Esophagus muscularis mucosa (tissue), 4 donors: ENCODE results near the gene PRAMEF33. TPM values are rescaled to one million over a fixed set of nuclear protein-coding genes. Genes with fewer than 3 reads are reported as not detected.
"Not testable (repeated sequence)": the region's sequence is repeated elsewhere in the genome, so short reads cannot be mapped to it uniquely, and the experiment has no call there.

Experiments
- DNase-seq: peaks from one replicate; pipeline ENCODE4 v3.0.0-alpha.2; 2017; ENCODE audit errors: extremely low spot score
- H3K27ac ChIP-seq, 4 donors: fragments of 200-600 bp; sonication (generic); replicated peaks in 1 of 4; 1 replicate in 3 of 4; 2 replicates in 1 of 4; pipeline ENCODE4 v1.5.1; 2016 to 2019; ENCODE audit warnings: mild to moderate bottlenecking in 1 of 4
- H3K27me3 ChIP-seq, 4 donors: fragments of 200-600 bp; sonication (generic); one replicate each; pipeline versions ENCODE4 v1.5.1 to v1.6.0; 2016 to 2019
- H3K36me3 ChIP-seq, 4 donors: fragments of 200-600 bp; sonication (generic); one replicate each; pipeline ENCODE4 v1.5.1; 2016 to 2019
- H3K4me1 ChIP-seq, 4 donors: fragments of 200-600 bp; sonication (generic); one replicate each; pipeline ENCODE4 v1.5.1; 2016 to 2019
- H3K4me3 ChIP-seq, 4 donors: fragments of 200-600 bp; sonication (generic); 1 replicate in 2 of 4; 2 replicates in 2 of 4; pipeline ENCODE4 v1.5.1; 2016 to 2019; ENCODE audit warnings: mild to moderate bottlenecking in 4 of 4, moderate library complexity in 1 of 4
- H3K9me3 ChIP-seq, 4 donors: fragments of 200-600 bp; sonication (generic); 1 replicate in 3 of 4; 2 replicates in 1 of 4; pipeline ENCODE4 v1.5.1; 2016 to 2019
- WGBS: methylation state at CpG from one replicate; pipeline ENCODE4 v1.1.5; 2018; 5-methylcytosine and 5-hydroxymethylcytosine counted together
- intact Hi-C: fragments of 100-400 bp; cut with DNase I; formaldehyde crosslinking; loops from one replicate; pipeline ENCODE4 v1.15.1; 2023
- total RNA-seq, 4 donors: library from RNA; depleted of rRNA; stranded (reverse); fragments of >200 nt; gene quantifications; one replicate each; pipeline versions ENCODE4 v1.1.0 to v1.2.1, GENCODE V29; 2016

The PRAMEF33 gene, protein sequence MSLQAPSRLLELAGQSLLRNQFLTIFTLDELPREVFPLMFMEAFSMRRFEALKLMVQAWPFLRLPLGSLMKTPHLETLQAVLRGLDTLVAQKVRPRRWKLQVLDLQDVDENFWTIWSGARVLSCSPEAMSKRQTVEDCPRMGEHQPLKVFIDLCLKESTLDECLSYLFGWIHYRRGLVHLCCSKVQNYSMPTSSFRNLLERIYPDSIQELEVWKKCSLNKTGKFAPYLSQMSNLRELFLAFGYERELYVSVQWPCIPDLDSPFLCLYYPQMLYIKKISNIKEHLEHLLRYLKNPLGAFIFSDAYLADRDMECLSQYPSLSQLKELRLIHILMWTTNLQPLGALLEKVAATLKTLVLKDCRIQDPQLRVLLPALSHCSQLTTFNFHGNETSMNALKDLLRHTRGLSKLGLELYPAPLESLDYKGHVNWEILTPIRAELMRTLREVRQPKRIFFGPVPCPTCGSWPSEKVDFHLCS
- not detected for total RNA-seq

- WGBS: no CpG with 5 or more reads among the region's 1 CpG
Observed at GRCh38 chr1:13303239-13303638, at the start of gene PRAMEF33. PRAMEF33 (plus strand) TSS chr1:13303539; CDS start chr1:13305955, 2,416 bp downstream.

DNA sequence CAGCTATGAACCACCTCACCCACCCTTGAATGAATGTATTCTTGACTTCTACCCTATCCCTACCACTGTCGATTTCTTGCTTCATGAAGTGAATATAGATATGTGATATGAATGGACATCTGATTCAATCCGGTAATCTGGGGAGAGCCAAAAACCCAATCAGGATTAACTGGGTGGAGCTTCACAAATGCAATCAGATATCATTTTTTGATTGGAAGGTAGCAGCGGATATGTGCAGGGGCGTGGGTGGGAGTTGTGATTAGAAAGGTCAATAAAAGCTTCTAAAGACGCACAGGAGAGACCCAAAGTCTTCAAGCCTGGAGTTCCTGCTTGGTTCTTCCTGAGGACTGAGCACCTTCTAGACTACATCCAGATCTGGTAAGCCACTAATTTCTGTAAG is 49.4 kb upstream of the PRAMEF33 start, which contains the start of gene PRAMEF5:
Gene PRAMEF5, plus strand, starts transcription at position 301 of the 400 bp plus-strand sequence. CDS start 5,071 bp downstream, outside the sequence.
- H3K9me3 ChIP-seq, H3K4me3 ChIP-seq, H3K4me1 ChIP-seq, H3K27ac ChIP-seq, intact Hi-C loops, H3K27me3 ChIP-seq, H3K36me3 ChIP-seq, DNase-seq: not testable (repeated sequence)
- WGBS: no CpG with 5 or more reads among the region's 5 CpGs

More at GRCh38 chr1:13303239-13303638, at the start of gene PRAMEF33:
- DNase-seq, intact Hi-C loops, H3K4me3 ChIP-seq, H3K27me3 ChIP-seq, H3K4me1 ChIP-seq, H3K27ac ChIP-seq, H3K36me3 ChIP-seq, H3K9me3 ChIP-seq: not testable (repeated sequence)

DNA sequence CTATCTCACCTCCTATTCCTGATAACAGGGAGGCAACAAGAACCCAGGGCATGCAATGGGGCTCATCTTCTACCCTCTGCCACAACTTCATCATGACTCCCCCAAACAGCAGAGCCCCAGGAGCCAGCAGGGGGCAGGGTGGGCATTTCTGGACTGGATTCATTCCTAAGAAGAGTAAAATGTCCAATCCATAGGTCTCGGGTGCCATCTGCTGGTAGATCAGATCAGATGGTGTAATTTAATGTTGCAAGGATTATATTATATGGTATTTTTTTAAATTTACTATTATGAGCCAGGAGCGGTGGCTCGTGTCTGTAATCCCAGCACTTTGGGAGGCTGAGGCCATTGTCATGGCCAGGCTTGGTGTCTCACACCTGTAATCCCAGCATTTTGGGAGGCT is 38.2 kb upstream of the PRAMEF33 start:
- H3K4me3 ChIP-seq, H3K4me1 ChIP-seq, H3K27ac ChIP-seq, H3K27me3 ChIP-seq, H3K36me3 ChIP-seq, H3K9me3 ChIP-seq, DNase-seq, intact Hi-C loops: not testable (repeated sequence)
- WGBS: no CpG with 5 or more reads among the region's 3 CpGs

GRCh38 chr1:13277016-13277415 is 26.3 kb upstream of the PRAMEF33 start:
- H3K4me1 ChIP-seq, DNase-seq, intact Hi-C loops, H3K36me3 ChIP-seq, H3K4me3 ChIP-seq, H3K9me3 ChIP-seq, H3K27me3 ChIP-seq, H3K27ac ChIP-seq: not testable (repeated sequence)
- WGBS: no CpG with 5 or more reads among the region's 6 CpGs

DNA sequence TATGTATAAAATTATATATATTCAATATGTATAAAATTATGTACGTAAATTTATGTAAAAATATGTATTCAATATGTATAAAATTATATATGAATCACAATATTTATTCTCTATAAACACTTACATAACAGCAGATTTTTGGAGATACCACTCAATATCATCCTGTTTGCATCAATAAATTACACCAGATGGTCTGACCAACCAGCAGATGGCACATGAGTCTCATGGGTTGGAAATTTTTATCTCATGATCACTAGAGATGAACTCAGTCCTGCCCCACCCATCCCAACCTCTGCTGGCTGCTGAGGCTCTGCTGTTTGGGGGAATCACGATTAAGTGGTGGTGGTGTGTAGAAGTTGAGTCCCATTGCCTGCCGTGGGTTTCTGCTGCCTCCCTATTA is 23.7 kb upstream of the PRAMEF33 start:
- H3K36me3 ChIP-seq, H3K4me1 ChIP-seq, H3K27ac ChIP-seq, intact Hi-C loops, H3K4me3 ChIP-seq, DNase-seq, H3K27me3 ChIP-seq, H3K9me3 ChIP-seq: not testable (repeated sequence)
- 73% methylated on average over 3 of the region's 3 CpGs for WGBS

DNA sequence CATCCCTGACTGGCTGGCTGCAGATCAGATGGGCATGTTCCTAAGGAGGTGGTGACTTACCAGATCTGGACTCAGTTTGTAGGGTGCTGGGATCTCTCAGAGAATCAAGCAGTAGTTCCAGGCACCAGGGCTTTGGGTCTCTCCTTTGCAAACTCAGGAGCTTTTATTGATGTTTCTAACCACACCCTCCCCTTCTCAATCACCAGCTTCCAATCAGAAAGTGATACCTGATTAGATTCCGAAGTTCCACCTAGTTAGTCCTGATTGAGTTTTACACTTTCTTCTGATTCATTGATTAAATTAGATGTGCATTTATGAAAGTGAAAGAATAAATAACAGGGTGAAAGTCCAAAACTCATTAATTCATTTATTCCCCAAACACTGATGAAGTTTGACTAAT is 18.3 kb upstream of the PRAMEF33 start, which contains the start of gene PRAMEF8:
Gene PRAMEF8, minus strand, starts transcription at position 101 of the 400 bp plus-strand sequence. CDS start 1,046 bp downstream, outside the sequence.
- H3K36me3 ChIP-seq, H3K27me3 ChIP-seq, H3K9me3 ChIP-seq, H3K4me3 ChIP-seq, H3K4me1 ChIP-seq, intact Hi-C loops, H3K27ac ChIP-seq, DNase-seq: not testable (repeated sequence)
- no CpG with 5 or more reads among the region's 1 CpG for WGBS

DNA sequence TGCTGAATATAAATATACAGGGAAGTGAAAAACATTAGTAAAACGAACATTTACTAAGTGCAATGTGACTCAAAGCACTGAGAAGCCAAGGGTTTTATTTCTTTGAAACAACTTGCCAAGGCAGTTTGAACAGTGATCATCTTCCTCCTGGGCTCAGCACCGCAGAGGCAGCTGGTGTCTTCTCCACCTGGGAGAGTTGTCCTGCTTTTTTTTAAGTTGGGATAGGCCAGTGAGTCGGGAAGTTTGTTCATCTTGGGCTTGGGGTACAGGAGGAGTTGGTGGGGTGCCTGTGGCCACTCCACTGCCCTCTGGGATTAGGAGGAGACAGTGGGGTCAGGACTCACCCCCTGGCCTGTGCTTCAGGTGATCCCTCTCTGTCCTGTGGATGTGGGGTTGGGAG is 14.3 kb upstream of the PRAMEF33 start:
- H3K27ac ChIP-seq, H3K9me3 ChIP-seq, DNase-seq, H3K4me1 ChIP-seq, H3K4me3 ChIP-seq, H3K27me3 ChIP-seq, H3K36me3 ChIP-seq, intact Hi-C loops: not testable (repeated sequence)
- WGBS: no CpG with 5 or more reads among the region's 3 CpGs

DNA sequence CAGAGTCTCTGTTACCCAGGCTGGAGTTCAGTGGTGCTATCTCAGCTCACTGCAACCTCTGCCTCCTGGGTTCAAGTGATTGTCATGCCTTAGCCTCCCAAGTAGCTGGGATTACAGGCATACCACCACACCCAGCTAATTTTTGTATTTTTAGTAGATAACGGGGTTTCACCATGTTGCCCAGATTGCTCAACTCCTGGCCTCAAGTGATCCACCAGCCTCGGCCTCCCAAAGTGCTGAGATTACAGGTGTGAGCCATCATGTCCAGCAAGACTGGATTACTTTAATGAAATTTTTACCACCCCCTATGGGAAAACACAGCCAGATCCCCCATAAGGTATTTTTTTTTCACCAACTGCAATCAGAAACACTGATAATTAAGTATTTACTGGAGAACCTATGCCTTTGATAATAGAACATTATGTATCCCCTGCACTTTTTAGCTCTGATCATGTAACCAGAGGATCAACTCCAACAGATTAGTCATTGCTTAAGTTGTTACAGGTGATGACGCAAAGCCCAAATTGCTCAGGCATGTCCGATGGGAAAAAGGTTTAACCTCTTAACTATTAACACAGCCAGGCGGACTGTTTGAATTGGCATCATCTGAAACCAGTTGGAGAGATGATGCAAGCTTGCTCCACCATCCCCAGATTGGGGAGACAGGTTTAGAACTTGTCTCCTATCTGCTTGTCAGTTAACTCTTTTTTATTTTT is 6.0 kb upstream of the PRAMEF33 start:
- H3K27ac ChIP-seq, H3K9me3 ChIP-seq, DNase-seq, H3K27me3 ChIP-seq, H3K4me1 ChIP-seq, H3K4me3 ChIP-seq, H3K36me3 ChIP-seq, intact Hi-C loops: not testable (repeated sequence)
- WGBS: 83% methylated on average over 1 of the region's 5 CpGs

DNA sequence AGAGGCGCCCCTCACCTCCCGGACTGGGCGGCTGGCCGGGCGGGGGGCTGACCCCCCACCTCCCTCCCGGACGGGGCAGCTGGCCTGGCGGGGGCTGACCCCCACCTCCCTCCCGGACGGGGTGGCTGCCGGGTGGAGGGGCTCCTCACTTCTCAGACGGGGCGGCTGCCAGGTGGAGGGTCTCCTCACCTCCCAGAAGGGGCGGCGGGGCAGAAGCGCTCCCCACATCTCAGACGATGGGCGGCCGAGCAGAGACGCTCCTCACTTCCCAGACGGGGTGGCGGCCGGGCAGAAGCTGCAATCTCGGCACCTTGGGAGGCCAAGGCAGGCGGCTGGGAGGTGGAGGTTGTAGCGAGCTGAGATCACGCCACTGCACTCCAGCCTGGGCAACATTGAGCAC is 4.6 kb upstream of the PRAMEF33 start:
- H3K36me3 ChIP-seq, H3K9me3 ChIP-seq, H3K4me3 ChIP-seq, H3K27ac ChIP-seq, H3K4me1 ChIP-seq, H3K27me3 ChIP-seq, DNase-seq, intact Hi-C loops: not testable (repeated sequence)
- WGBS: 100% methylated on average over 2 of the region's 27 CpGs

GRCh38 chr1:13302197-13302596 is 1.1 kb upstream of the PRAMEF33 start:
- H3K27ac ChIP-seq, H3K9me3 ChIP-seq, DNase-seq, H3K27me3 ChIP-seq, H3K4me1 ChIP-seq, intact Hi-C loops, H3K36me3 ChIP-seq, H3K4me3 ChIP-seq: not testable (repeated sequence)

DNA sequence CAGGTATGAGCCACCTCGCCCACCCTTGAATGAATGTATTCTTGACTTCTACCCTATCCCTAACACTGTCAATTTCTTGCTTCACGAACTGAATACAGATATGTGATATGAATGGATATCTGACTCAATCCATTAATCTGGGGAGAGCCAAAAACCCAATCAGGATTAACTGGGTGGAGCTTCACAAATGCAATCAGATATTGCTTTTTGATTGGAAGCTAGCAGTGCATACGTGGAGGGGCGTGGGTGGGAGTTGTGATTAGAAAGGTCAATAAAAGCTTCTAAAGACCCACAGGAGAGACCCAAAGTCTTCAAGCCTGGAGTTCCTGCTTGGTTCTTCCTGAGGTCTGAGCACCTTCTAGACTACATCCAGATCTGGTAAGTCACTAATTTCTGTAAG is 11.9 kb downstream of the PRAMEF33 start, which contains the start of gene PRAMEF15:
Gene PRAMEF15, plus strand, starts transcription at position 301 of the 400 bp plus-strand sequence. CDS start 2,827 bp downstream, outside the sequence.
- H3K4me1 ChIP-seq, H3K36me3 ChIP-seq, DNase-seq, H3K27me3 ChIP-seq, H3K9me3 ChIP-seq, H3K27ac ChIP-seq, intact Hi-C loops, H3K4me3 ChIP-seq: not testable (repeated sequence)
- WGBS: 59% methylated on average over 4 of the region's 4 CpGs

DNA sequence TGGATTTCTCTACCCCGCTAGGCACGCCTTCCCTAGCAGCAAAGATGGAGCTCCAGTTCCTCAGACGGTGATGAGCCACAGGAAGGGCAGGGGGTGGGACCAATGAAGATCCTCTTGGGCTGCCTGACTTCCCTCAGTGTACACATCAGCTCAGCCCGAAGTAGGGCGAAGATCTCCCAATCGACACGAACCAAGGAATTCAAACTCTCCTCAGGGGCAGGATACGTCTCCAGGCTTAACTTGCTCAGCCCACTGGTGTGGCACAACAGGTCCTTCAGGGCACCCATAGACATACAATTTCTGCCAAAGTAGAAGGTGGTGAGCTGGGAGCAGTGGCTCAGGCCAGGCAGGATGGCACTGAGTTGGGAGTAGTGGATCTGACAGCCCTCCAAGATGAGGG is 39.2 kb downstream of the PRAMEF33 start:
- H3K27ac ChIP-seq, H3K4me3 ChIP-seq, DNase-seq, H3K27me3 ChIP-seq, intact Hi-C loops, H3K9me3 ChIP-seq, H3K36me3 ChIP-seq, H3K4me1 ChIP-seq: not testable (repeated sequence)
- WGBS: 72% methylated on average over 3 of the region's 8 CpGs
